CD4-positive, CD25-positive, alpha-beta regulatory T cell (primary cell): Measurements from ENCODE around the gene OR10H1. TPM values are rescaled to one million over a fixed set of nuclear protein-coding genes. Genes with fewer than 3 reads are reported as not detected.
A peak's percentile ranks its signal among the peaks of the same experiment; 100 is the strongest.
"Not testable (repeated sequence)": the region's sequence is repeated elsewhere in the genome, so short reads cannot be mapped to it uniquely, and the experiment has no call there.

Source experiments
- ATAC-seq, 2 donors: fragments of 150-1000 bp; cut with Tn5 transposase; one replicate each; pipeline ENCODE4 v1.10.0; 2021; ENCODE audit warnings: low read depth in 2 of 2, moderate number of reproducible peaks in 2 of 2, moderate library complexity in 1 of 2
- DNase-seq, 3 donors: peaks; one replicate each; pipeline versions ENCODE4 v3.0.0 to v3.0.0-alpha.2; 2012 to 2022; ENCODE audit warnings: mixed read lengths in 1 of 3
- H3K27ac ChIP-seq: one replicate; pipeline ENCODE4 v1.7.0; 2013; ENCODE audit warnings: mild to moderate bottlenecking, low read length; ENCODE audit not compliant: insufficient read depth, poor library complexity, severe bottlenecking
- H3K27me3 ChIP-seq: one replicate; pipeline ENCODE4 v1.7.0; 2013; ENCODE audit warnings: low read length; ENCODE audit not compliant: control insufficient read depth, insufficient read depth
- H3K36me3 ChIP-seq: one replicate; pipeline ENCODE4 v1.7.0; 2013; ENCODE audit warnings: mild to moderate bottlenecking, low read length, moderate library complexity; ENCODE audit not compliant: control insufficient read depth, insufficient read depth
- H3K4me1 ChIP-seq: 2 replicates; pipeline ENCODE4 v1.7.0; 2013; ENCODE audit warnings: mild to moderate bottlenecking, low read length; ENCODE audit not compliant: insufficient read depth, control insufficient read depth, poor library complexity, severe bottlenecking
- H3K4me3 ChIP-seq: one replicate; pipeline ENCODE4 v1.7.0; 2013; ENCODE audit warnings: low read depth, mild to moderate bottlenecking, low read length, moderate library complexity
- H3K9me3 ChIP-seq, 2 experiments: 1 replicate in 1 of 2; 2 replicates in 1 of 2; pipeline ENCODE4 v1.7.0; 2013; ENCODE audit warnings: low read length in 2 of 2, mild to moderate bottlenecking in 1 of 2, moderate library complexity in 1 of 2; ENCODE audit not compliant: control insufficient read depth in 2 of 2
- H3K27ac Mint-ChIP-seq, 3 donors: one replicate each; pipeline ENCODE4 v1.8.0; 2020 to 2022; ENCODE audit warnings: mild to moderate bottlenecking in 3 of 3, mixed read lengths in 3 of 3, moderate library complexity in 2 of 3
- H3K27me3 Mint-ChIP-seq: one replicate; pipeline ENCODE4 v1.8.0; 2022; ENCODE audit warnings: mild to moderate bottlenecking, mixed read lengths
- H3K36me3 Mint-ChIP-seq: one replicate; pipeline ENCODE4 v1.8.0; 2020; ENCODE audit warnings: mixed read lengths
- H3K4me1 Mint-ChIP-seq, 4 donors: one replicate each; pipeline ENCODE4 v1.8.0; 2020 to 2022; ENCODE audit warnings: mixed read lengths in 4 of 4, mild to moderate bottlenecking in 1 of 4
- H3K4me3 Mint-ChIP-seq, 4 donors: one replicate each; pipeline ENCODE4 v1.8.0; 2020 to 2022; ENCODE audit warnings: mild to moderate bottlenecking in 4 of 4, mixed read lengths in 4 of 4, moderate library complexity in 3 of 4
- H3K9me3 Mint-ChIP-seq, 7 donors: one replicate each; pipeline ENCODE4 v1.8.0; 2020 to 2022; ENCODE audit warnings: mixed read lengths in 7 of 7, mild to moderate bottlenecking in 3 of 7, moderate library complexity in 2 of 7
- polyA plus RNA-seq, 4 donors: library from polyadenylated mRNA; unstranded; fragments of 300-500 nt; fragmentation: Illumina TruSeq; gene quantifications; one replicate each; pipeline ENCODE4 v1.2.3, GENCODE V29; 2021
- total RNA-seq: library from RNA; stranded (reverse); gene quantifications from one replicate; pipeline ENCODE4 v1.2.3, GENCODE V29; 2022

OR10H1 gene
- total and polyA plus RNA-seq, 5 donors from 2014 or later, result not detected

GRCh38 chr19:15790096-15790495, 25.4 kb downstream of the OR10H1 start:
- Histone ChIP-seq H3K4me1 (no peaks in the 10 kb centered on the region), H3K27me3 (no peaks in the 10 kb centered on the region), H3K36me3 (no peaks in the 10 kb centered on the region), H3K9me3 (no peaks in the 10 kb centered on the region), H3K27ac (no peak overlapping the region), H3K4me3 (no peak overlapping the region)
- no peak for DNase-seq
- Mint-ChIP-seq H3K27me3 (peaks cover 17% of the 10 kb centered on the region), H3K27ac (no peak overlapping the region), H3K9me3 (peaks cover 0 to 2% (median 0%) of the 10 kb centered on the region in 7 donors), H3K36me3 (no peaks in the 10 kb centered on the region), H3K4me1 (peaks cover 0 to 3% (median 0%) of the 10 kb centered on the region in 4 donors), H3K4me3 (no peak overlapping the region)
- no peak for ATAC-seq

DNA sequence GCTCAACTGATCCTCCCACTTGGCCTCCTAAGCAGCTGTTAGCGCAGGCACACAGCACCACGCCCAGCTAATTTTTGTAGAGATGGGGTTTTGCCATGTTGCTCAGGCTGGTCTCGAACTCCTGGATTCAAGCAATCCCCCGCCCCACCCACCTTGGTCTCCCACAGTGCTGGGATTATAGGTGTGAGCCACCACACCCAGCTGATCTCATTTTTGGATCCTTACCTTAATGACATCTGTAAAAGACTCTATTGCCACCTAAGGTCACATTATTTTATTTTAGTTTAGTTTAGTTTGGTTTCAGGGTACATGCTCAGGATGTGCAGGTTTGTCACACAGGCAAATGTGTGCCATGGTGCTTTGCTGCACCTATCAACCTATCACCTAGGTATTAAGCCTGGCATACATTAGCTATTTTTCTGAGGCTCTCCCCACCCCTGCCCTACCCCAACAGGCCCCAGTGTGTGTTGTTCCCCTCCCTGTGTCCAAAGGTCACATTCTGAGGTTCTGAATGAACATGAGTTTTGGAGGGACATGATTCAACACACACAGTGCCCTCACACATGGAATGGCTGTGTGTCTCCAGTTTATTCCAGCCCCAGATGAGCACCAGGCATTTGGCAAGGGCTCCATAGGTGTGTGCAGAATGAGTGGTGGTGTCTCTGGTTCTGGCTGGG, 26.7 kb downstream of the OR10H1 start:
- DNase-seq (no peak), ATAC-seq (no peak)
- no peaks in the 10 kb centered on the region for H3K4me1 ChIP-seq
- no peaks in the 10 kb centered on the region for H3K36me3 Mint-ChIP-seq
- H3K4me3 ChIP-seq, result no peak overlapping the region
- no peaks in the 10 kb centered on the region for H3K27me3 ChIP-seq
- no peak overlapping the region for H3K27ac Mint-ChIP-seq
- peaks cover 16% of the 10 kb centered on the region for H3K27me3 Mint-ChIP-seq
- peaks cover 0 to 3% (median 0%) of the 10 kb centered on the region in 4 donors for H3K4me1 Mint-ChIP-seq
- no peak overlapping the region for H3K4me3 Mint-ChIP-seq
- no peaks in the 10 kb centered on the region for H3K36me3 ChIP-seq
- no peak overlapping the region for H3K27ac ChIP-seq
- H3K9me3 Mint-ChIP-seq, result peaks cover 0 to 3% (median 0%) of the 10 kb centered on the region in 7 donors
- H3K9me3 ChIP-seq, result no peaks in the 10 kb centered on the region

- Mint-ChIP-seq H3K4me3 (no peak within 1 kb of the TSS), H3K36me3 (no peaks in the 10 kb centered on the region), H3K27ac (peak within 1 kb of the TSS in 1 of 3 donors; percentile 10), H3K4me1 (peaks cover 0 to 3% (median 0%) of the 10 kb centered on the region in 4 donors), H3K27me3 (peaks cover 13% of the 10 kb centered on the region), H3K9me3 (peaks cover 0 to 3% (median 0%) of the 10 kb centered on the region in 7 donors)
- Histone ChIP-seq H3K9me3 (no peaks in the 10 kb centered on the region), H3K4me1 (no peaks in the 10 kb centered on the region), H3K27ac (no peak within 1 kb of the TSS), H3K36me3 (no peaks in the 10 kb centered on the region), H3K27me3 (no peaks in the 10 kb centered on the region), H3K4me3 (no peak within 1 kb of the TSS)
- ATAC-seq, result no peak
- no peak for DNase-seq
These were observed 27.8 kb downstream of the OR10H1 start, which contains the start of gene OR10H5 for GRCh38 chr19:15787611-15788155. Gene OR10H5, plus strand, starts transcription at chr19:15787661. Its CDS starts 6,388 bp downstream, at chr19:15794049.

GRCh38 chr19:15782896-15783295, 32.6 kb downstream of the OR10H1 start:
- not testable (repeated sequence) for ATAC-seq, H3K27me3 Mint-ChIP-seq, H3K4me1 ChIP-seq, DNase-seq, H3K27ac ChIP-seq, H3K27ac Mint-ChIP-seq, H3K9me3 Mint-ChIP-seq, H3K27me3 ChIP-seq, H3K36me3 Mint-ChIP-seq, H3K9me3 ChIP-seq, H3K4me3 Mint-ChIP-seq, H3K36me3 ChIP-seq, H3K4me3 ChIP-seq
- peaks cover 0 to 11% (median 0%) of the 10 kb centered on the region in 4 donors for H3K4me1 Mint-ChIP-seq

DNA sequence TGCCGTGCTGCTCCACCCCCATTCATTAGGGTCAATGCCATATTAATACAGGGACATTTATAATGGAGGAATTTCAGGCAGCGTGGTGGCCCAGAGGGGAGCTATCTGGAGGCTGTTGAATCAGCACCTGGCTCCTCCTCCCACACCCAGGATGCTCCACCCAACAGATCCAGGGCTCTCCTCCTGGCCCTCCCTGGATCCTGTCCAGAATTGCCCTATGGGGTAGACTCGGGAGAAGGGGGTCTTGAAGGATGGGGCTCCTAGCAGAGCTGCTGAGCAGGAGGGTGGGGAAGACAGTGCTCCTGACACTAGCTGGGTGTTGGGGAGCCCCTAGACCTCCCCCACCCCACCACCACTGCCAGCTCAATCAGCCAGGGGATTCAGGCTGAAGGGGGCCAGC, 33.3 kb downstream of the OR10H1 start:
- H3K27me3 ChIP-seq, result no peaks in the 10 kb centered on the region
- Mint-ChIP-seq H3K36me3 (no peaks in the 10 kb centered on the region), H3K27ac (no peak overlapping the region), H3K4me3 (no peak overlapping the region), H3K4me1 (peaks cover 0 to 8% (median 0%) of the 10 kb centered on the region in 4 donors), H3K9me3 (peaks cover 0 to 3% (median 0%) of the 10 kb centered on the region in 7 donors), H3K27me3 (no peaks in the 10 kb centered on the region)
- H3K9me3 ChIP-seq, result no peaks in the 10 kb centered on the region
- DNase-seq, result no peak
- H3K27ac ChIP-seq, result no peak overlapping the region
- no peaks in the 10 kb centered on the region for H3K4me1 ChIP-seq
- no peak overlapping the region for H3K4me3 ChIP-seq
- H3K36me3 ChIP-seq, result no peaks in the 10 kb centered on the region
- no peak for ATAC-seq

DNA sequence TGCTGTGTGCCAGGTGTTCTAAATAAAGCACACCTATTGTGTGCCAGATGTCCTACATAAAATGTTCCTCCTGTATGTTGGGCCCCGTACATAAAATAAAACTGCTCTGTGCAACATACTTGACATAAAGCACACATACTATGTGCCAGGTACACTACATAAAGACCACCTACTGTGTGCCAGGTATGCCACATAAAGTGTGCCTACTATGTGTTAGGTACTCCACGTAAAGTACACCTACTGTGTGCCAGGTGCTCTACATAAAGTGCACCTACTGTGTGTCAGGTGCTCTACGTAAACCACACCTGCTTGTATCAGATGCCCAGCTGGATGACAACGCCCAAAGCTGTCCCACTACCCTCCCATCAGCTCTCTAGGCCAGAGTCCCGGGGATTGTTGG, 33.8 kb downstream of the OR10H1 start:
- no peak for DNase-seq

DNA sequence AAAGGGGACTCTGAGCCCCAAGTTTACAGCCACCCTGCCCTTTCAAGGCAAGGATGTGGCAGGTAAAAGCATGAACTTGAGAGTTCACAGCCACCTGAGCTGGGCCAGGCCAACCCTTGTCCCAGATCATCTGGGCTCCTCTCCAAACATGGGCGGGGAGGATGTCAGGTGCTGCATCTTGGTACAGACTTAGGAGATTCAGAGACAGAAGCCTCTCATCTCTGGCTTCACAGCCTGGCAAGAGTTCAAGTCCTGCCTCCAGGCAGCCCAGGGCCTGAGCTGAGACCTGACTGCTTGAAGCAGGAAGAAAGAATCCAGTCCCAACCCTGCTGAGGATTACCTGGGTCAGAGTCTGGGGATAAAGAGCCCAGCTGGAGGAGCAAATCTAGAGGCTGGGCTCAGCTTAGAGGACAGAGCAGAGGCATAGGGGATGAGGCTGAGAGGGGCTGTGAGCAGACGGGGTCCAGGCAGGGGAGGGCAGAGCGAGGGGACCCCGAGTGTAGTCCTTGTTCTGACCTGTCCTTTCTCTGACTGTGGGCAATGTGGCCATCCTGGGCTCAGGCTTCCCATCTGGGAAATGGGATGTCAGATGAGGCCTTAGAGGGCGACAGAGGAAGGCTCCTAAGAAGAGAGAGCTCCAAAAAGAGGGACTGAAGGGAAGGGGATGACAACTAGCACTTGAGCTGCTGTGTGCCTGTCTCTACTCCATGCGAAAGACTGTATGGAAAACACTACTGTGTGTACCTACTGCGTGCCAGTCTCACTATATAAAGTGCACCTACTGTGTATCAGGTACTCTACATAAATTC, 34.6 kb downstream of the OR10H1 start:
- Histone ChIP-seq H3K27me3 (no peaks in the 10 kb centered on the region), H3K4me1 (no peaks in the 10 kb centered on the region), H3K36me3 (no peaks in the 10 kb centered on the region), H3K4me3 (no peak overlapping the region), H3K9me3 (no peaks in the 10 kb centered on the region), H3K27ac (no peak overlapping the region)
- Mint-ChIP-seq H3K27ac (peak overlapping the region in 1 of 3 donors; percentile 52), H3K4me1 (peaks cover 0 to 8% (median 0%) of the 10 kb centered on the region in 4 donors), H3K9me3 (peaks cover 0 to 3% (median 0%) of the 10 kb centered on the region in 7 donors), H3K27me3 (no peaks in the 10 kb centered on the region), H3K36me3 (no peaks in the 10 kb centered on the region), H3K4me3 (no peak overlapping the region)
- ATAC-seq (no peak), DNase-seq (no peak)

More for the DNA sequence above, 33.8 kb downstream of the OR10H1 start:
- Mint-ChIP-seq H3K9me3 (peaks cover 0 to 3% (median 0%) of the 10 kb centered on the region in 7 donors), H3K4me1 (peaks cover 0 to 8% (median 0%) of the 10 kb centered on the region in 4 donors), H3K4me3 (no peak overlapping the region), H3K36me3 (no peaks in the 10 kb centered on the region), H3K27me3 (no peaks in the 10 kb centered on the region), H3K27ac (peak overlapping the region in 1 of 3 donors; percentile 31)
- no peaks in the 10 kb centered on the region for H3K4me1 ChIP-seq
- no peaks in the 10 kb centered on the region for H3K36me3 ChIP-seq
- H3K4me3 ChIP-seq, result no peak overlapping the region
- no peak for ATAC-seq
- no peaks in the 10 kb centered on the region for H3K27me3 ChIP-seq
- H3K27ac ChIP-seq, result no peak overlapping the region
- H3K9me3 ChIP-seq, result no peaks in the 10 kb centered on the region
